D721Med (cell line): ENCODE results near the gene THSD4.

Source experiments
- DNase-seq: peaks from one replicate; pipeline ENCODE4 v3.0.0; 2011; ENCODE audit warnings: low spot score; ENCODE audit not compliant: insufficient read length
- FAIRE-seq: peaks from 2 replicates; lab custom pipeline; 2011; peaks lifted over from hg19 to GRCh38; lab: Jason Lieb, UNC
- CTCF ChIP-seq: IDR thresholded peaks from 2 replicates; pipeline ENCODE4 v1.5.1; 2012; ENCODE audit warnings: mild to moderate bottlenecking, control low read depth; ENCODE audit not compliant: insufficient read depth; ENCODE audit errors: missing control alignments

The THSD4 gene

GRCh38 chr15:71332431-71333004 is 217.2 kb downstream of the THSD4 start:
- TF ChIP-seq CTCF: no peak
- no peak for DNase-seq
- FAIRE-seq: no peak

- no peak for TF ChIP-seq CTCF
- FAIRE-seq (no peak), DNase-seq (no peak)
Measured at GRCh38 chr15:71333136-71333700, 217.9 kb downstream of the THSD4 start.

DNA sequence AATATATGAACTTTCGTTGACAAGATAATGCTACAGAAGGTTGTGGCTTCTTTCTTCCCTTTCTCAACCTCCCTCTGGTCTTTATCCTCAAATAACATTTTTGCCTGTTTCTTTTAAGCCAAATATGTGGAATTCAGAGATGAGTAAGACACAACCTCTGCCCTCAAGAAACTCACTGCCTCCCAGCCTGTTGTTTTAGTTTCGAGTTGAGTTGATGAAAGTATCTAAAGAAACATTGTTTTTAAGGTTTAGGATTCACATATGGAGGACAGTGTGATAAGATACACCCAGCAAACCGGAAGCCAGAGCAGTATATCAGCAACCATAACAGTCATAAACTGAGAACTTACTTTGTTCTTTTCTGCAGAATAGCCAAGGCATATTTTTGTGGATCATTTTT is 218.6 kb downstream of the THSD4 start:
- no peak for TF ChIP-seq CTCF
- no peak for FAIRE-seq
- DNase-seq: no peak

DNA sequence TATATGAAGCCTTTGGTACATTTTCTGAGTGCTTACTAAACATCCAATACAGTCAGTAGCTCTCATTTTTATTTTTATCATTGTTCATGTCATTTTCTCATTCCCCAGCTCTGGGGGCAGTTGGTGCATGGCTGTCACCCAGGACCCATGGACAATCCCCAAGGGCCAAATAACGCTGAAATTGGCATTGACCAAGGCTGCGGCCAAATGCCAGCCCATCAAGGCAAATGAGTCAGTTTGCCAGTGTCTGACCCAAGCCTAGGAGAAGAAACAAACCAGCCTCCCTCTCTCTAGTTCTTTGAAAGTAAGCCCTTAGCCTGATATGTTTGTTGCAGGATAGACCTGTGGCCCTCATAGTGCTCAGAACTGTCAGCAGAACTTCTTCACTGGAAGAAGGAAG is 219.2 kb downstream of the THSD4 start:
- DNase-seq (no peak), FAIRE-seq (no peak)
- no peak for TF ChIP-seq CTCF

DNA sequence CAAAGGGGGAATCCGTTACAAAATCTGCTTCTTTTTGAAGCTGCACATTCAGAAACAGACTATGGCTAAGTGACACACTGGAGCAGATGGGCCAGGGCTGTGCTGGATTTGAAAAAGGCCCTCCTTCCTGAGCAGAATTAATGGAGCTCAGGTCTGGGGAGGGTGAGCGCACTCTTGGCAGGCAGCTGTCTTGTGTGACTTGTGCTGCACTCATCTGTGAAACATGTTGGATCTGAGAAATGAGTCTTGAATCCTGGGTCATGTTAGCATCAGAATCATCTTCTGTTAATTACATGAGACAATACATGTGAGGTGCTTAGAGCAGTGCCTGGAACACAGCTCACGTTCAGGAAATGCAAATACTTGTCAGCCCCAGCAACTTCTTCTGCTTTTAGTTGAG is 219.6 kb downstream of the THSD4 start:
- DNase-seq (no peak), FAIRE-seq (no peak)
- no peak for TF ChIP-seq CTCF

GRCh38 chr15:71335591-71335990 is 220.3 kb downstream of the THSD4 start:
- FAIRE-seq (no peak), DNase-seq (no peak)
- no peak for TF ChIP-seq CTCF

DNA sequence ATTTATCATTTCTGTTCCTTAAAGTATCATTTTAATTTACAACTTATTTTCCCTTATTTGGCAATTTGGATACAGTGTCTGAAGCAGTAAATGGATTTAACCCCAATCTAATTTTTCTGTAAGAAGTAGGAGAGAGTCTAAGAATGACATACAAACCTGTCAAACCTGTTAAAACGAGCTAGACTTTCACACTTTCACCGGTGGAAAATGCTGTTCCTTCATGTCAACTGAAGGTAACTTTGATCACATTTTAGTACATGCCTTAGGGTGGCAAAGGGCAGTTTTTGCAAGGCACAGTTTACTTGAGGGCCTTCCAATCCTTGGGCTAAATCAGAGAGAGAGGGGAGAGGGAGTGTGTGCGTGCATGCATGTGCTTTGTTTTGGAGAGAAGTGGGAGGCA is 221.4 kb downstream of the THSD4 start:
- TF ChIP-seq CTCF: no peak
- DNase-seq (no peak), FAIRE-seq (no peak)
